ENCODE measurements around the gene SPRR1A. TPM values are rescaled to one million over a fixed set of nuclear protein-coding genes. Genes with fewer than 3 reads are reported as not detected.

The SPRR1A gene
- total and polyA plus RNA-seq, 12 donors, result not detected

GRCh38 chr1:152954436-152954835 is 29.4 kb upstream of the SPRR1A start:
- no peak for ATAC-seq
- DNase-seq, result no peak
- intact Hi-C loops (cut with DNase I), result no loop called here
- no peak overlapping the region for H3K4me3 ChIP-seq
- TF ChIP-seq CTCF (IDR thresholded peaks at IDR 0.05), result no peak
- WGBS, 2 donors, result 76 to 83% methylated on average over 6 of the region's 6 CpGs
- H3K9me3 ChIP-seq, result no peaks in the 10 kb centered on the region
- no peaks in the 10 kb centered on the region for H3K36me3 ChIP-seq
- H3K4me1 ChIP-seq, result no peaks in the 10 kb centered on the region
- no peak overlapping the region for H3K27ac ChIP-seq
- peaks cover 0 to 3% (median 0%) of the 10 kb centered on the region in 7 donors for H3K27me3 ChIP-seq

GRCh38 chr1:152957561-152957960 is 26.3 kb upstream of the SPRR1A start:
- Histone ChIP-seq H3K27ac (no peak overlapping the region), H3K9me3 (peaks cover 0 to 2% (median 0%) of the 10 kb centered on the region in 11 donors), H3K4me3 (no peak overlapping the region), H3K36me3 (no peaks in the 10 kb centered on the region), H3K4me1 (no peaks in the 10 kb centered on the region), H3K27me3 (peaks cover 0 to 3% (median 0%) of the 10 kb centered on the region in 7 donors)
- ATAC-seq, result no peak
- no peak for DNase-seq
- intact Hi-C loops (cut with DNase I), result no loop called here
- TF ChIP-seq CTCF (IDR thresholded peaks at IDR 0.05), result no peak
- 75 to 84% methylated on average over 3 of the region's 3 CpGs for WGBS, 2 donors

- no peak for ATAC-seq
- no peak overlapping the region for H3K4me3 ChIP-seq
- H3K36me3 ChIP-seq, result no peaks in the 10 kb centered on the region
- no peaks in the 10 kb centered on the region for H3K4me1 ChIP-seq
- H3K9me3 ChIP-seq, result peaks cover 0 to 2% (median 0%) of the 10 kb centered on the region in 11 donors
- H3K27me3 ChIP-seq, result no peaks in the 10 kb centered on the region
- intact Hi-C loops (cut with DNase I), result no loop called here
- DNase-seq, result no peak
- no peak overlapping the region for H3K27ac ChIP-seq
- 75 to 76% methylated on average over 3 of the region's 3 CpGs for WGBS, 2 donors
- no peak for TF ChIP-seq CTCF (IDR thresholded peaks at IDR 0.05)
Measured at GRCh38 chr1:152959273-152959672, 24.6 kb upstream of the SPRR1A start.

GRCh38 chr1:152959801-152960451 is 24.0 kb upstream of the SPRR1A start:
- ATAC-seq (no peak), DNase-seq (no peak)
- 89 to 95% methylated on average over 10 of the region's 10 CpGs for WGBS, 2 donors
- H3K4me3 ChIP-seq, result no peak overlapping the region
- H3K36me3 ChIP-seq, result no peaks in the 10 kb centered on the region
- H3K9me3 ChIP-seq, result peaks cover 0 to 2% (median 0%) of the 10 kb centered on the region in 11 donors
- H3K27ac ChIP-seq, result no peak overlapping the region
- no peak for TF ChIP-seq CTCF (IDR thresholded peaks at IDR 0.05)
- intact Hi-C loops (cut with DNase I), result no loop called here
- H3K4me1 ChIP-seq, result no peaks in the 10 kb centered on the region
- no peaks in the 10 kb centered on the region for H3K27me3 ChIP-seq
